Spleen (tissue), 7 donors: ENCODE measurements around the gene ZNF76.

Experiments
- CTCF ChIP-seq, 11 experiments: fragments of 200-600 bp in 7 of 11; fragments of 450-650 bp in 4 of 11; sonication (generic) in 4 of 11; IDR thresholded peaks in 8 of 11; conservative IDR thresholded peaks in 3 of 11; 1 replicate in 7 of 11; 2 replicates in 4 of 11; pipeline versions ENCODE4 v1.4.0 to v1.8.0; 2016 to 2021; ENCODE audit warnings: antibody characterized with exemption in 11 of 11, inconsistent platforms in 4 of 11, mild to moderate bottlenecking in 1 of 11
- POLR2A ChIP-seq, 3 donors: fragments of 450-650 bp; IDR thresholded peaks; one replicate each; pipeline ENCODE4 v1.5.1; 2017; ENCODE audit warnings: antibody characterized with exemption in 3 of 3, mild to moderate bottlenecking in 1 of 3
- donor health status: DM: no; HTN: no; CAD: no; lungs with moderate emphysema.
- donor health status: DM: no; HTN: no; CAD: no.
- donor health status: DM: no; HTN: no; CAD: no.

GRCh38 chr6:35259948-35260590, 534 bp downstream of the ZNF76 start:
- TF ChIP-seq POLR2A (IDR thresholded peaks at IDR 0.05) (no peak), CTCF (IDR thresholded peaks at IDR 0.05 in 8 of 11, conservative IDR thresholded peaks at IDR 0.05 in 3 of 11) (no peak)
